GM23338 (cell line): ENCODE measurements around the gene PCK2. TPM values are rescaled to one million over a fixed set of nuclear protein-coding genes. Genes with fewer than 3 reads are reported as not detected.

Source experiments
- ATAC-seq: fragments of 200-7000 bp; cut with Tn5 transposase; 3 replicates; pipeline ENCODE4 v1.9.1; 2020
- DNase-seq: peaks from one replicate; pipeline ENCODE4 v3.0.0-alpha.2; 2015; ENCODE audit warnings: low spot score
- H2AFZ ChIP-seq: fragments of 200-600 bp; sonication (generic); 2 replicates; pipeline ENCODE4 v1.8.0; 2016; ENCODE audit warnings: antibody characterized with exemption, mild to moderate bottlenecking, moderate library complexity
- H3F3A ChIP-seq: fragments of 200-600 bp; sonication (generic); replicated peaks from 2 replicates; pipeline ENCODE4 v1.8.0; 2017; ENCODE audit warnings: antibody characterized with exemption, mixed run types, low read depth
- H3K27ac ChIP-seq: fragments of 200-600 bp; sonication (generic); 2 replicates; pipeline ENCODE4 v1.6.1; 2016; ENCODE audit warnings: low read depth
- H3K27me3 ChIP-seq: fragments of 200-600 bp; sonication (generic); 2 replicates; pipeline ENCODE4 v1.8.0; 2016; ENCODE audit warnings: mild to moderate bottlenecking, mixed run types, moderate library complexity; ENCODE audit not compliant: insufficient read depth
- H3K36me3 ChIP-seq: fragments of 200-600 bp; sonication (generic); 2 replicates; pipeline ENCODE4 v1.8.0; 2016; ENCODE audit warnings: mild to moderate bottlenecking; ENCODE audit not compliant: insufficient read depth
- H3K4me1 ChIP-seq: fragments of 200-600 bp; sonication (generic); 2 replicates; pipeline ENCODE4 v1.8.0; 2016; ENCODE audit warnings: mild to moderate bottlenecking, moderate library complexity; ENCODE audit not compliant: insufficient read depth
- H3K4me2 ChIP-seq: fragments of 200-600 bp; sonication (generic); 2 replicates; pipeline ENCODE4 v1.7.1; 2017; ENCODE audit warnings: mixed run types
- H3K4me3 ChIP-seq: fragments of 200-600 bp; sonication (generic); 2 replicates; pipeline ENCODE4 v1.6.1; 2016; ENCODE audit warnings: mixed run types
- H3K79me2 ChIP-seq: fragments of 200-600 bp; sonication (generic); replicated peaks from 2 replicates; pipeline ENCODE4 v1.8.0; 2017; ENCODE audit warnings: mild to moderate bottlenecking; ENCODE audit not compliant: insufficient read depth
- H3K9me2 ChIP-seq: fragments of 200-600 bp; sonication (generic); 2 replicates; pipeline ENCODE4 v1.8.0; 2017; ENCODE audit not compliant: insufficient read depth
- H4K20me1 ChIP-seq: fragments of 200-600 bp; sonication (generic); replicated peaks from 2 replicates; pipeline ENCODE4 v1.8.0; 2017; ENCODE audit warnings: mild to moderate bottlenecking; ENCODE audit not compliant: insufficient read depth
- H3K27ac Mint-ChIP-seq: 2 replicates; pipeline ENCODE4 v1.8.0; 2020; ENCODE audit warnings: inconsistent platforms, mild to moderate bottlenecking, moderate library complexity, mixed read lengths
- H3K27me3 Mint-ChIP-seq: 3 replicates; pipeline ENCODE4 v1.8.0; 2022; ENCODE audit warnings: low read depth, mild to moderate bottlenecking, moderate library complexity, mixed read lengths, inconsistent platforms; ENCODE audit not compliant: insufficient read depth, poor library complexity
- H3K36me3 Mint-ChIP-seq: 3 replicates; pipeline ENCODE4 v1.8.0; 2021; ENCODE audit warnings: low read depth, mild to moderate bottlenecking, inconsistent platforms, moderate library complexity, mixed read lengths
- H3K4me1 Mint-ChIP-seq: 3 replicates; pipeline ENCODE4 v1.8.0; 2020; ENCODE audit warnings: mild to moderate bottlenecking, inconsistent platforms, mixed read lengths
- H3K4me3 Mint-ChIP-seq: 3 replicates; pipeline ENCODE4 v1.8.0; 2021; ENCODE audit warnings: moderate library complexity, mild to moderate bottlenecking, inconsistent platforms, mixed read lengths
- H3K9me3 Mint-ChIP-seq: 3 replicates; pipeline ENCODE4 v1.8.0; 2020; ENCODE audit warnings: moderate library complexity, mild to moderate bottlenecking, inconsistent platforms, mixed read lengths
- CREB1 ChIP-seq: fragments of 250-450 bp; sonication (Bioruptor Pico); IDR thresholded peaks from 2 replicates; pipeline ENCODE4 v1.5.0; 2020; ENCODE audit warnings: low read depth, mild to moderate bottlenecking, moderate library complexity
- JUNB ChIP-seq: IDR thresholded peaks from one replicate; pipeline ENCODE4 v1.6.1; 2016; ENCODE audit warnings: antibody characterized with exemption; ENCODE audit not compliant: unreplicated experiment
- POLR2AphosphoS5 ChIP-seq: IDR thresholded peaks from 2 replicates; pipeline ENCODE4 v1.6.1; 2016; ENCODE audit warnings: antibody characterized with exemption, low read depth
- STAT1 ChIP-seq: IDR thresholded peaks from one replicate; pipeline ENCODE4 v1.6.1; 2016; ENCODE audit warnings: antibody characterized with exemption; ENCODE audit not compliant: unreplicated experiment
- ZNF331 ChIP-seq: fragments of 250-450 bp; sonication (Bioruptor Pico); IDR thresholded peaks from 2 replicates; pipeline ENCODE4 v1.5.0; 2020; ENCODE audit warnings: low read depth, mild to moderate bottlenecking, moderate library complexity
- polyA plus RNA-seq: library from polyadenylated mRNA; unstranded; fragments of >200 nt; fragmentation: Nextera tagmentation; extraction: Ambion mirVana; gene quantifications from 2 replicates; pipeline ENCODE4 v1.2.1, GENCODE V29; 2016
- total RNA-seq: library from RNA; depleted of rRNA; stranded (reverse); fragments of >200 nt; shearing (Covaris generic); gene quantifications from 2 replicates; pipeline ENCODE4 v1.2.3, GENCODE V29; 2014
- TF ChIP-seq, protein P1 (sequence below): IDR thresholded peaks from 2 replicates; pipeline ENCODE4 v1.6.1; 2016; ENCODE audit warnings: antibody characterized with exemption
- TF ChIP-seq, protein P2 (sequence below): fragments of 250-450 bp; sonication (Bioruptor Pico); IDR thresholded peaks from 2 replicates; pipeline ENCODE4 v1.5.0; 2020; ENCODE audit warnings: mild to moderate bottlenecking, moderate library complexity
- TF ChIP-seq, protein P3 (sequence below), 2 experiments: fragments of 200-600 bp in 1 of 2; sonication (generic) in 1 of 2; conservative IDR thresholded peaks; 2 replicates each; pipeline versions ENCODE4 v1.5.1 to v1.6.1; 2016 to 2017; ENCODE audit warnings: antibody characterized with exemption in 2 of 2, low read depth in 2 of 2, mild to moderate bottlenecking in 2 of 2, moderate library complexity in 1 of 2

Gene PCK2
- total and polyA plus RNA-seq, 2 experiments from 2014 or later = 53.5 to 103 TPM

DNA sequence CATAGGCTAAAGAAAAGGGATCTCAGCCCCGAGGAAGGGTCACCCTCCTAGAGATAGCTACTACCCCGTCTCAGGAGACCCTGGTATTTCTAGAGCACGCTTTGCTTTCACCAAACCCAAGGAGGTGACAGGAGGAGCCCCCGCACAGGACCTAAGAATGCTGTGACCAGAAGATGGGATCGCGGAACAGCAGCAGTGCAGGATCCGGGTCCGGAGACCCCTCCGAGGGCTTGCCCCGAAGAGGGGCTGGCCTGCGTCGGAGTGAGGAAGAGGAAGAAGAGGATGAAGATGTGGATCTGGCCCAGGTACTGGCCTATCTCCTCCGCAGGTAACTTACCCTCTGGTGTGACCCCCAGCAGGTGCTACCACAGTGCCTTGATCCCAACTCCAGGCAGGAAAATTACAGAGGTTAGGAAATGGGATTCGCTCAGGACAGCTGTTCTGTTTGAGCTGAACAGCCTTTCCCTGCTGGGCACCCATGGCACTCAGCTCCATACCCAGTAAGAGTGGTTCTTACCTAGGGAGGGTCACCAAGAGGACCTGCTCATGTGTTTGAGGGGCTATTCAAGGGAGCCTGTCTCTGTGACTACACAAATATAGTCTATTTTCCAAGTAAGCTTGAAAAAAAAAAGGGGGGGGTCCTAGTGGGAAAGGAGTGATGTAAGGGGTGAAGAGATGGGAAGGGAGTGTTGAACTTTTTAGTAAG lies 21.5 kb downstream of the PCK2 start:
- H2AFZ ChIP-seq = no peak overlapping the region

More for the DNA sequence above, 21.5 kb downstream of the PCK2 start:
- no peak for TF ChIP-seq JUNB
- TF ChIP-seq, protein P1, sequence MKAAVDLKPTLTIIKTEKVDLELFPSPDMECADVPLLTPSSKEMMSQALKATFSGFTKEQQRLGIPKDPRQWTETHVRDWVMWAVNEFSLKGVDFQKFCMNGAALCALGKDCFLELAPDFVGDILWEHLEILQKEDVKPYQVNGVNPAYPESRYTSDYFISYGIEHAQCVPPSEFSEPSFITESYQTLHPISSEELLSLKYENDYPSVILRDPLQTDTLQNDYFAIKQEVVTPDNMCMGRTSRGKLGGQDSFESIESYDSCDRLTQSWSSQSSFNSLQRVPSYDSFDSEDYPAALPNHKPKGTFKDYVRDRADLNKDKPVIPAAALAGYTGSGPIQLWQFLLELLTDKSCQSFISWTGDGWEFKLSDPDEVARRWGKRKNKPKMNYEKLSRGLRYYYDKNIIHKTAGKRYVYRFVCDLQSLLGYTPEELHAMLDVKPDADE = no peak
- TF ChIP-seq, protein P2, sequence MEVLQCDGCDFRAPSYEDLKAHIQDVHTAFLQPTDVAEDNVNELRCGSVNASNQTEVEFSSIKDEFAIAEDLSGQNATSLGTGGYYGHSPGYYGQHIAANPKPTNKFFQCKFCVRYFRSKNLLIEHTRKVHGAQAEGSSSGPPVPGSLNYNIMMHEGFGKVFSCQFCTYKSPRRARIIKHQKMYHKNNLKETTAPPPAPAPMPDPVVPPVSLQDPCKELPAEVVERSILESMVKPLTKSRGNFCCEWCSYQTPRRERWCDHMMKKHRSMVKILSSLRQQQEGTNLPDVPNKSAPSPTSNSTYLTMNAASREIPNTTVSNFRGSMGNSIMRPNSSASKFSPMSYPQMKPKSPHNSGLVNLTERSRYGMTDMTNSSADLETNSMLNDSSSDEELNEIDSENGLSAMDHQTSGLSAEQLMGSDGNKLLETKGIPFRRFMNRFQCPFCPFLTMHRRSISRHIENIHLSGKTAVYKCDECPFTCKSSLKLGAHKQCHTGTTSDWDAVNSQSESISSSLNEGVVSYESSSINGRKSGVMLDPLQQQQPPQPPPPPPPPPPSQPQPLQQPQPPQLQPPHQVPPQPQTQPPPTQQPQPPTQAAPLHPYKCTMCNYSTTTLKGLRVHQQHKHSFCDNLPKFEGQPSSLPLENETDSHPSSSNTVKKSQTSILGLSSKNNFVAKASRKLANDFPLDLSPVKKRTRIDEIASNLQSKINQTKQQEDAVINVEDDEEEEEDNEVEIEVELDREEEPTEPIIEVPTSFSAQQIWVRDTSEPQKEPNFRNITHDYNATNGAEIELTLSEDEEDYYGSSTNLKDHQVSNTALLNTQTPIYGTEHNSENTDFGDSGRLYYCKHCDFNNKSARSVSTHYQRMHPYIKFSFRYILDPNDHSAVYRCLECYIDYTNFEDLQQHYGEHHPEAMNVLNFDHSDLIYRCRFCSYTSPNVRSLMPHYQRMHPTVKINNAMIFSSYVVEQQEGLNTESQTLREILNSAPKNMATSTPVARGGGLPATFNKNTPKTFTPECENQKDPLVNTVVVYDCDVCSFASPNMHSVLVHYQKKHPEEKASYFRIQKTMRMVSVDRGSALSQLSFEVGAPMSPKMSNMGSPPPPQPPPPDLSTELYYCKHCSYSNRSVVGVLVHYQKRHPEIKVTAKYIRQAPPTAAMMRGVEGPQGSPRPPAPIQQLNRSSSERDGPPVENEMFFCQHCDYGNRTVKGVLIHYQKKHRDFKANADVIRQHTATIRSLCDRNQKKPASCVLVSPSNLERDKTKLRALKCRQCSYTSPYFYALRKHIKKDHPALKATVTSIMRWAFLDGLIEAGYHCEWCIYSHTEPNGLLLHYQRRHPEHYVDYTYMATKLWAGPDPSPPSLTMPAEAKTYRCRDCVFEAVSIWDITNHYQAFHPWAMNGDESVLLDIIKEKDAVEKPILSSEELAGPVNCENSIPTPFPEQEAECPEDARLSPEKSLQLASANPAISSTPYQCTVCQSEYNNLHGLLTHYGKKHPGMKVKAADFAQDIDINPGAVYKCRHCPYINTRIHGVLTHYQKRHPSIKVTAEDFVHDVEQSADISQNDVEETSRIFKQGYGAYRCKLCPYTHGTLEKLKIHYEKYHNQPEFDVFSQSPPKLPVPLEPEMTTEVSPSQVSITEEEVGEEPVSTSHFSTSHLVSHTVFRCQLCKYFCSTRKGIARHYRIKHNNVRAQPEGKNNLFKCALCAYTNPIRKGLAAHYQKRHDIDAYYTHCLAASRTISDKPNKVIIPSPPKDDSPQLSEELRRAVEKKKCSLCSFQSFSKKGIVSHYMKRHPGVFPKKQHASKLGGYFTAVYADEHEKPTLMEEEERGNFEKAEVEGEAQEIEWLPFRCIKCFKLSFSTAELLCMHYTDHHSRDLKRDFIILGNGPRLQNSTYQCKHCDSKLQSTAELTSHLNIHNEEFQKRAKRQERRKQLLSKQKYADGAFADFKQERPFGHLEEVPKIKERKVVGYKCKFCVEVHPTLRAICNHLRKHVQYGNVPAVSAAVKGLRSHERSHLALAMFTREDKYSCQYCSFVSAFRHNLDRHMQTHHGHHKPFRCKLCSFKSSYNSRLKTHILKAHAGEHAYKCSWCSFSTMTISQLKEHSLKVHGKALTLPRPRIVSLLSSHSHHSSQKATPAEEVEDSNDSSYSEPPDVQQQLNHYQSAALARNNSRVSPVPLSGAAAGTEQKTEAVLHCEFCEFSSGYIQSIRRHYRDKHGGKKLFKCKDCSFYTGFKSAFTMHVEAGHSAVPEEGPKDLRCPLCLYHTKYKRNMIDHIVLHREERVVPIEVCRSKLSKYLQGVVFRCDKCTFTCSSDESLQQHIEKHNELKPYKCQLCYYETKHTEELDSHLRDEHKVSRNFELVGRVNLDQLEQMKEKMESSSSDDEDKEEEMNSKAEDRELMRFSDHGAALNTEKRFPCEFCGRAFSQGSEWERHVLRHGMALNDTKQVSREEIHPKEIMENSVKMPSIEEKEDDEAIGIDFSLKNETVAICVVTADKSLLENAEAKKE (CRISPR knock-in tag) = no peak
- TF ChIP-seq POLR2AphosphoS5 = no peak
- TF ChIP-seq, protein P3, sequence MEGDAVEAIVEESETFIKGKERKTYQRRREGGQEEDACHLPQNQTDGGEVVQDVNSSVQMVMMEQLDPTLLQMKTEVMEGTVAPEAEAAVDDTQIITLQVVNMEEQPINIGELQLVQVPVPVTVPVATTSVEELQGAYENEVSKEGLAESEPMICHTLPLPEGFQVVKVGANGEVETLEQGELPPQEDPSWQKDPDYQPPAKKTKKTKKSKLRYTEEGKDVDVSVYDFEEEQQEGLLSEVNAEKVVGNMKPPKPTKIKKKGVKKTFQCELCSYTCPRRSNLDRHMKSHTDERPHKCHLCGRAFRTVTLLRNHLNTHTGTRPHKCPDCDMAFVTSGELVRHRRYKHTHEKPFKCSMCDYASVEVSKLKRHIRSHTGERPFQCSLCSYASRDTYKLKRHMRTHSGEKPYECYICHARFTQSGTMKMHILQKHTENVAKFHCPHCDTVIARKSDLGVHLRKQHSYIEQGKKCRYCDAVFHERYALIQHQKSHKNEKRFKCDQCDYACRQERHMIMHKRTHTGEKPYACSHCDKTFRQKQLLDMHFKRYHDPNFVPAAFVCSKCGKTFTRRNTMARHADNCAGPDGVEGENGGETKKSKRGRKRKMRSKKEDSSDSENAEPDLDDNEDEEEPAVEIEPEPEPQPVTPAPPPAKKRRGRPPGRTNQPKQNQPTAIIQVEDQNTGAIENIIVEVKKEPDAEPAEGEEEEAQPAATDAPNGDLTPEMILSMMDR (conservative IDR thresholded peaks at IDR 0.05; ENCODE audit: low read depth in 2 of 2) = no peak
- no peak for TF ChIP-seq CREB1 (CRISPR knock-in tag)
- no peak for TF ChIP-seq ZNF331 (CRISPR knock-in tag)
- TF ChIP-seq STAT1 = no peak
- DNase-seq (no peak), ATAC-seq (peak; percentile 4)
- peaks cover 11% of the 10 kb centered on the region for H3K79me2 ChIP-seq
- peak overlapping the region; percentile 78 for H3K4me2 ChIP-seq
- peaks cover 3% of the 10 kb centered on the region; the same call in 1 of the 3 replicates for H3K9me3 Mint-ChIP-seq
- H3K36me3 Mint-ChIP-seq = peaks cover 30% of the 10 kb centered on the region
- peaks cover 6% of the 10 kb centered on the region for H3K4me1 ChIP-seq
- no peak overlapping the region for H3K27ac ChIP-seq
- peaks cover 6% of the 10 kb centered on the region; the same call in 1 of the 2 replicates for H3F3A ChIP-seq
- no peaks in the 10 kb centered on the region for H3K9me2 ChIP-seq
- H3K4me1 Mint-ChIP-seq = peaks cover 16% of the 10 kb centered on the region
- H3K27ac Mint-ChIP-seq = peak overlapping the region; percentile 91
- peak overlapping the region; percentile 77 for H3K4me3 ChIP-seq
- H3K27me3 Mint-ChIP-seq = peaks cover 23% of the 10 kb centered on the region
- H3K36me3 ChIP-seq = peaks cover 16% of the 10 kb centered on the region; the same call in 1 of the 2 replicates
- H4K20me1 ChIP-seq = no peaks in the 10 kb centered on the region; the same call in none of the 2 replicates
- no peaks in the 10 kb centered on the region for H3K27me3 ChIP-seq
- peak overlapping the region; percentile 93 for H3K4me3 Mint-ChIP-seq
